Rectal smooth muscle tissue (tissue), 1 donor: Measurements from ENCODE around the gene SKIC3.
A peak's percentile ranks its signal among the peaks of the same experiment; 100 is the strongest.

Source experiments
- H3K27ac ChIP-seq: one replicate; pipeline ENCODE4 v1.7.0; 2013; ENCODE audit warnings: low read depth, low read length, inconsistent platforms
- H3K27me3 ChIP-seq: one replicate; pipeline ENCODE4 v1.7.0; 2013; ENCODE audit warnings: low read length; ENCODE audit not compliant: control insufficient read depth, insufficient read depth
- H3K36me3 ChIP-seq: one replicate; pipeline ENCODE4 v1.7.0; 2013; ENCODE audit warnings: low read length; ENCODE audit not compliant: control insufficient read depth, insufficient read depth
- H3K4me1 ChIP-seq: one replicate; pipeline ENCODE4 v1.7.0; 2013; ENCODE audit warnings: low read length; ENCODE audit not compliant: control insufficient read depth, insufficient read depth
- H3K4me3 ChIP-seq: one replicate; pipeline ENCODE4 v1.7.0; 2013; ENCODE audit warnings: low read length
- H3K9ac ChIP-seq: one replicate; pipeline ENCODE4 v1.7.0; 2013; ENCODE audit warnings: low read length

The SKIC3 gene

DNA sequence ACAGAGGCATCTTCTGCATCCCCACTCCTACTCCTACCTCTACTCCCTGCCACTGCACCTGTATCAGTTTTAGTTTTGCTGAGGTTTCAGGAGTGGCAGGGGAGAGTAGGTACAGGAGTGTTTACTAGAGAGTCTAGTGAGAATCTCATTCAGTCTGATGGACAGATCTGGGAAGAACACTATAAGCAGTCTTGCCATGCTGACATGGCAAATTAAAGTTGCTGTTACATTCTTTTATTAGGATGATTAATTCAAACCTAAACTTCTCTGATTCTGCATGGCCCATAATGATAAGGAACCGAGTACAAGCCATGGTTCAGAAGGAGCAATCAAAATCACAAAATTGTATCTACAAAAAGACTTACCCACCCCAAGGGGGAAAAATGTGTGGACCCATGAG, 7.5 kb upstream of the SKIC3 start:
- no peaks in the 10 kb centered on the region for H3K27me3 ChIP-seq
- no peak overlapping the region for H3K4me3 ChIP-seq
- no peak overlapping the region for H3K27ac ChIP-seq
- H3K4me1 ChIP-seq = no peaks in the 10 kb centered on the region
- H3K9ac ChIP-seq = no peak overlapping the region
- H3K36me3 ChIP-seq = no peaks in the 10 kb centered on the region

DNA sequence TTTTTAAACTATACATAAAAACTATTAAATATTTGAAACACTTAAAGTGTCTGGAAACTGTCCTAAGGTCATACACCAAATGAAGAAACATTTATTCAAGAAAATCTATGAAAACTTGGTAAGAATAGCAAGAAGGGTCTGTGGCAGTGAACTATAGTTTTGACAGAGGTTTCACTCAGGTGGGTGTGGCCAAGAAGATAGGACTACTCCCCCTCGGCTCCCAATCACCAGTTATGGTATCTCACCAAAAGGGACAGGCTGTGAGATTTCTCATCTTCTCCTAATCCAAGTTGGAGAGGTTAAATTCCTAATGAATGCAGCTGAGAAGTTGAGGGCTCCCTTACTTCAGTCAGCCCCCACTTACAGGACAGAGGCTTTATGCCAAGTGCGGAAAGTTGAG, 3.1 kb upstream of the SKIC3 start:
- H3K4me1 ChIP-seq = peaks cover 4% of the 10 kb centered on the region

DNA sequence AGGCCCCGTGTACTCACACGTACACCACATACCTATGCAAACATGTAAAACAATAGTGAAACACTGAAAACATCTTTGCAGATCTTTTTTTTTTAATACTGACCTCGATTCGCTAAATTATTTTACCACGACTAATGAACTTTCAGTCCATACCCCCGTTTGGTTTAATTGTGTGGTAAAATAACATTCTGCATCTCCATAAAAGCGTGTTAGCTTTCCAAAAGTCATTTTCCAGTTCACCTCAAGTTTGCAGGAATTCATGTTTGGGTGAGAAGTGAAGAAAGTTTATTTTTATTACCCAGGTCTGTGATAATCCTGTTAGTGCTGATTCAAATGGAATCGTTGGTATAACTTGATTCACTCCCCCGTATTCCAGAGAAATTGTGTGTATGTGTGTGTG, 776 bp upstream of the SKIC3 start:
- Histone ChIP-seq H3K27me3 (no peaks in the 10 kb centered on the region), H3K4me3 (peak overlapping the region; percentile 94), H3K36me3 (no peaks in the 10 kb centered on the region), H3K4me1 (peaks cover 4% of the 10 kb centered on the region), H3K27ac (peak overlapping the region; percentile 76), H3K9ac (peak overlapping the region; percentile 57)

More for the DNA sequence above, 3.1 kb upstream of the SKIC3 start:
- no peak overlapping the region for H3K4me3 ChIP-seq
- no peak overlapping the region for H3K27ac ChIP-seq
- H3K36me3 ChIP-seq = no peaks in the 10 kb centered on the region
- no peak overlapping the region for H3K9ac ChIP-seq
- no peaks in the 10 kb centered on the region for H3K27me3 ChIP-seq

DNA sequence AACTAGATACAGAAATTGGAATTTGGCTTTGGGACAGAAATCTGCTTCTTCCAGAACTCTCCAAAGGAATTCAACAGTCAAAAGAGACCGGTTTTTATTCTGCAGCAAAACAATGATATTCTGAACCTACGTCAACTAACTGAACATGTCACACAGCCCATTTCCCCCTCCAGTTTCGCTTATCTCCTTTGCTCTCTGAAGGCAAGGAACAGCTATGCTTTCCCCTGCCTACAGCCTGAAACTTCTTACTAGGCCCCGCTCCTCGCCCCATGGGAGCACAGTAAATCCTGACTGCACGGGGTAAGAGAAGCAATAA, 488 bp downstream of the SKIC3 start:
- peak overlapping the region; percentile 94 for H3K4me3 ChIP-seq
- H3K27ac ChIP-seq = peak overlapping the region; percentile 62
- peak overlapping the region; percentile 61 for H3K9ac ChIP-seq
- no peaks in the 10 kb centered on the region for H3K27me3 ChIP-seq
- H3K4me1 ChIP-seq = peaks cover 4% of the 10 kb centered on the region
- no peaks in the 10 kb centered on the region for H3K36me3 ChIP-seq

DNA sequence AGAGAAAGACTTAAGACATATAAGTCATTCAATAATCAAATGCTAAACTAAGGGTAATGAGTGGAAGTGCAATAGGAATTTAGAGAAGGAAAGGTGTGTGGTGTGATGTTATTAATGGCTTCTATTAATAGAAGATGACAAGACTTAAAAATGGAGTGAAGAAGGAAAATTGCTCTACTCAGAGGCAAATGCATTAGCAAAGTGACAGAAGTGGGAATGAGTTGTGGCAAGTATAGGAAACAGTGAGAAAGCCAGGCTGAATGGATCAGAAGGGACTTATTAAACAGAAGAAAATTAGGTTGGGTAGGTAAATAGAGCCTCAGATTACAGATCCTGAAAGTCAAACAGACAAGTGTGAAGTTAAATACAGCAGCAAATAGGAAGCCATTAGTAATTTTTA, 5.7 kb downstream of the SKIC3 start:
- Histone ChIP-seq H3K27me3 (no peaks in the 10 kb centered on the region), H3K9ac (no peak overlapping the region), H3K4me3 (no peak overlapping the region), H3K4me1 (peaks cover 3% of the 10 kb centered on the region), H3K27ac (no peak overlapping the region), H3K36me3 (peaks cover 9% of the 10 kb centered on the region)

DNA sequence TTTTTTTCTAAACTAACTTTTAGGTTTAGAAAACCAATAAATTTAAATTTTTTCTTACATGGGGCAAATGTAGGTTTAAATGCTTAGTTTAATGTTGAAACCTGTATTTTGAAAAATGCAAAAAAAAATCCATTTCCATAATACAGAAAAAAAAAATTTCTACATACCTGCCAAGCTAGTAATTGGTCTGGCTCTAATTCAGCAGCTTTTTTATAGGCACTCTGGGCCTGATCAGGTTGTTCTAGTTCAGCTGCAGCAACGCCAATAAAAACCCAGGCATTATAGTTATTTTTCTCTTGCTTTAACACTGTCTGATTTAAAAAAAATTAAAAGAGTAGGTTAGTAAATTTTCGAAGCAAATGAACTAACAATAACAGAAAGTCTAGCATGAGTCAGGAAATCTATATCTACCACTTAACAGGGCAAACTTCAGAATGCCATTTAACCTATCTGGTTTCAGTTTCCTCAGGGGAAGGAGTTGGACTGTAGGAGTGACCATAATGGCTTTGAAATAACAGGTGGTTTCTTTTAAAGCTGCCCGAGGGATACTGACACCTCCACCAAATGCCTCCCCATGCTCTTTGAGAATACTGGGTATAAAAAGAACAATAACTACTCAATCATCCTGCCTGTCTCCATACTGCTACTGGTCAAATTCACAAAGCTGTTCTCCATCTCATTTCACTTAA, 11.6 kb downstream of the SKIC3 start:
- no peaks in the 10 kb centered on the region for H3K27me3 ChIP-seq
- H3K9ac ChIP-seq = no peak overlapping the region
- H3K36me3 ChIP-seq = peaks cover 14% of the 10 kb centered on the region
- no peak overlapping the region for H3K27ac ChIP-seq
- H3K4me1 ChIP-seq = peaks cover 3% of the 10 kb centered on the region
- H3K4me3 ChIP-seq = no peak overlapping the region

DNA sequence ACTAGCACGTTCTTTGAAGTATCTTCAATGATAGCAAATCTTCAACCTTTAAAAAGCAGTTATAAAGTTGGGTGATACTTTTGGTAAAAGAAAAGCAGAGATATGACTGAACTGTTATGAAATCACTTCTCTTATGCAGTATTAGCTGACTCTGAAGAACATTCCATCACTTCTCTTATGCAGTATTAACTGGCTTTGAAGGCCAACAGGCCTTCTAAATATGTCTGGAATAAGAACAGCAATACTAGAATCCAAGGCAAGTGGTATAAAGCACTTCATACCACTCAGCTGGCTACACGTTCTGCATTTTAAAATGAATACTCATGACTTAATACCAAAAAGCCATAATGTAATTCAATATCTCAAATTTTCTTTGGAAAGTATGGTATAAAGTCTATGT, 17.3 kb downstream of the SKIC3 start:
- no peaks in the 10 kb centered on the region for H3K4me1 ChIP-seq
- no peak overlapping the region for H3K4me3 ChIP-seq
- H3K27ac ChIP-seq = no peak overlapping the region
- H3K9ac ChIP-seq = no peak overlapping the region
- H3K36me3 ChIP-seq = peaks cover 9% of the 10 kb centered on the region
- H3K27me3 ChIP-seq = no peaks in the 10 kb centered on the region

DNA sequence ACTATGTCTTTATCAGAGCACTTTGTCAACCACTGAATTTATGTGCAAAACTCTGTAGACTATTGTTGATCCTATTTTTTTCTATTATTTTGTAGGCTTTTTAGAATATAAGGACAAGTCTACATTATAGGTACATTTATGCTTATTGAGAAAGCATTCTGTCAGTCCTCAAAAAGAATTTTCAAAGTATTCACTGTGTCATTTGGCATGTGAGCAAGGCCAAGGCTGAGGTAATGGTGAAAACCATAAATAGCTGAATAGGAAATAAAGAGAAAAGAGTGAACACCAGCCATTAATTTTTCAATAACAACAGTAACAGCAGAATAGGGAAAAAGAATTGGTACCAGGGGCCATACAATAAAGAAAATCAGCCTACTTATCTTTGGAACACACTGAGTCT, 21.0 kb downstream of the SKIC3 start:
- Histone ChIP-seq H3K36me3 (peaks cover 4% of the 10 kb centered on the region), H3K4me1 (no peaks in the 10 kb centered on the region), H3K27me3 (no peaks in the 10 kb centered on the region), H3K4me3 (no peak overlapping the region), H3K9ac (no peak overlapping the region), H3K27ac (no peak overlapping the region)

DNA sequence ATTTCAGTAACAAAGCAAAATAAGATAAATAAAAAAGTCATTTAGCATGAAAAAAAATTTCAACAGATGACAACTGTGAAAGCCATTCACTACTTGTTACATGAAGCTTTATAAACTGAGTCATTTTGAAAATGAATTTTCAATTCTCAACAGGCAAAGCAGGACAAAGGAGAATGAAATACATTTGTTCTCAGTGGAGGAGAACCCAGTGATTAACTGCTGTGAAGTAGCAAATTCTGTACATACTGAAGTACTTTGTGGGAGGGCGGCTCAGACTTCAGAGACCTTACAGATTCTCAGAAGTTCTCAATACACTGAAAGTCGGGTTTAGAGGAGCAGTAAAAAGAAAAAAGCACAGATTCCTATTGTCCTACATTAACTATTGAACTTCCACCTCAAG, 21.7 kb downstream of the SKIC3 start:
- H3K27ac ChIP-seq = no peak overlapping the region
- no peaks in the 10 kb centered on the region for H3K4me1 ChIP-seq

DNA sequence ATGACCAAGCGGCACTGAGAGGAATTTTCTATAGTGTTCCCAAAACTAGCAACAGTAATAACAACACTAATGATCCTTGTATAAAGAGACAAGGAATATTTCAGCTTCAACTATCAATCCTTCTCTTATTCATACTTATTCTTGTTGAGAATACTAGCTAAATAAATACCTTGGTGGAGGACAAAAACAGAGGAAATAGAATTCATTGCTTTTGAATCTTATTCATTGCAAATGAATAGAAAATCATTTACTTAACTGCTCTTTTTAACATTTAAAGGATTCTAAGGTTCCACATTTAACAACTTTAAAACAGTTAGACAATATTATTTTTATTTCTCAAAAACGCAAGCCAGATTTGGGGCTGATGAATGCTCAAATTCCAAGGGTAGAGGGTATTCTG, 22.4 kb downstream of the SKIC3 start:
- Histone ChIP-seq H3K4me3 (no peak overlapping the region), H3K9ac (no peak overlapping the region), H3K4me1 (no peaks in the 10 kb centered on the region), H3K27me3 (no peaks in the 10 kb centered on the region), H3K27ac (no peak overlapping the region), H3K36me3 (peaks cover 4% of the 10 kb centered on the region)

More for the DNA sequence above, 21.7 kb downstream of the SKIC3 start:
- H3K27me3 ChIP-seq = no peaks in the 10 kb centered on the region
- H3K36me3 ChIP-seq = peaks cover 4% of the 10 kb centered on the region
- no peak overlapping the region for H3K4me3 ChIP-seq
- no peak overlapping the region for H3K9ac ChIP-seq

DNA sequence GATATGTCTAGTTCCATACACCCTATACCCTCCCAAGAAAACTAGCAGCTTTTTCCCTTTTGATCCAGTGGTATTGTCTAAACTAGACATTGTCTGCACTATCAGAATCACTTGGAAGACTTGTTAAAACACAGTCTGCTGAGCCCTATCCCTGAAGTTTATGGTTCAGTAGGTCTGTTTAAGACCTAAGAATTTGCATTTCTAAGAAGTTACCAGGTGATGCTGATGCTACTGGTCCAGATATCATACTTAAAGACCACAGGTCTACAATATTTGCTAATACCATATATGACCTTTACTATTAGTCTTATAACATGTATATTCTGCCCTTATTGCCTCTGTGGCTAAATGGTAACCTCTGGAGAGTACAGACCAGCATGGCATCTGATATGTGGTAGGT, 23.3 kb downstream of the SKIC3 start:
- Histone ChIP-seq H3K4me3 (no peak overlapping the region), H3K27me3 (no peaks in the 10 kb centered on the region), H3K9ac (no peak overlapping the region), H3K27ac (no peak overlapping the region), H3K4me1 (no peaks in the 10 kb centered on the region), H3K36me3 (peaks cover 7% of the 10 kb centered on the region)

DNA sequence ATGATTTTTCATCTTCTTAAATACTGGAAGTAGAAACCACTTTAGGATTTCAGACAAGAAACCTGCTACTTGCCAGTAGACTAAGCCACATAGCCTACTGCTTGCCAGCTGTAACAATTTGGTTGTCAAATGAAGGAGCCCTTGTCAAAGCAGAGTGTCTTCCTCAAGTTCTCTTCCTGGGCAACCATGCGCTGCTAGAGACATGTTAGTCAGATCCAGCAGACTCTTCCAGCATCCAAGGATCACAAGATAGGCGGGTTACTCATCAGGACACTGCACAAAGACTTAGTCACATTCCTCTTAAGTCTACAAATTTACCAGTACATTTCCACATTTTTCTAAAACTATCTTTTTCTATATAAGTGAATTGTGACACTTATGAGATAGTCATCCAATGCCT, 24.4 kb downstream of the SKIC3 start:
- Histone ChIP-seq H3K4me3 (no peak overlapping the region), H3K27ac (no peak overlapping the region), H3K4me1 (no peaks in the 10 kb centered on the region), H3K9ac (no peak overlapping the region), H3K36me3 (peaks cover 8% of the 10 kb centered on the region), H3K27me3 (no peaks in the 10 kb centered on the region)

DNA sequence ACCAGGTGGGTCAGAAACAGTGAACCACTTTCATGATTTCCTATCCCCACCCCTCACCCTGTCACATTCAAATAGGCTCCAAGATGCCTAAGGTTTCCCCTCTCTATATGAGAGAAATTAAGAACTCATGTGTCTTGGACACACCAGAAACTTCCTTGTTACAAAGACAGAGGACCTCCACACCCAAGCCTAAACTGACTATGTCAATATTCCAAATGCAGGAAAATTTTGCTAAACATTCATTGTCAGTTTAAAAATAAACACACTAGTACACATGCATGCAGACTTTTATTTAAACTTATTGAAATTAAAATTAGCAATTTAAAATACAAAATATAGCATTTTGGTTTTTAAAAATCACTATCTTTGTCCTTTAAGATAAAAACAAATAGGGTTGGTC, 26.2 kb downstream of the SKIC3 start:
- Histone ChIP-seq H3K27me3 (no peaks in the 10 kb centered on the region), H3K9ac (no peak overlapping the region), H3K36me3 (peaks cover 8% of the 10 kb centered on the region), H3K4me1 (no peaks in the 10 kb centered on the region), H3K27ac (no peak overlapping the region), H3K4me3 (no peak overlapping the region)
